Stimulated activated CD8-positive, alpha-beta memory T cell treated with anti-CD3 and anti-CD28 coated beads, Interleukin-7, amount 100 ng/mL, for 48 hours (primary cell): ENCODE measurements around the gene ZNF862.

Source experiments
- DNase-seq, 2 donors: peaks; one replicate each; pipeline ENCODE4 v3.0.0-alpha.2; 2020; ENCODE audit warnings: low read depth in 1 of 2; ENCODE audit errors: extremely low read depth in 1 of 2

The ZNF862 gene

DNA sequence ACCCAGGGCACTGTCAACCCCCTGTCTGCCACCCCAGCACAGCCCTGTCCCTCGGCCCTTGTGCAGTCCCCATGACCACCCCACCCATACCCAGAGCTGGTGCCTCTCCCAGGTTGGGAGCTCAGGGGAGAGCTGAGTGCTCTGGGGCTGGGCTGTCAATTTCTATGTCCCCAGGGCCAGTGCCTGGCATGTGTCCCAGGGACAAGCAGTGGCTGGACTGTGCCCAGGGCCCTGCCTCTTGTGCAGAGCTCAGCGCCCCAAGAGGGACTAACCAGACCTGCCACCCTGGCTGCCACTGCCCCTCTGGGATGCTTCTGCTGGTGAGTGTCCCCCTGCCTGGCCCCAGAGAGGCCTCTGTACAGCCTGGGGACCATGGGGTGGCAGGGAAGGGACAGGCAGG is 29.0 kb upstream of the ZNF862 start:
- DNase-seq: no peak

DNA sequence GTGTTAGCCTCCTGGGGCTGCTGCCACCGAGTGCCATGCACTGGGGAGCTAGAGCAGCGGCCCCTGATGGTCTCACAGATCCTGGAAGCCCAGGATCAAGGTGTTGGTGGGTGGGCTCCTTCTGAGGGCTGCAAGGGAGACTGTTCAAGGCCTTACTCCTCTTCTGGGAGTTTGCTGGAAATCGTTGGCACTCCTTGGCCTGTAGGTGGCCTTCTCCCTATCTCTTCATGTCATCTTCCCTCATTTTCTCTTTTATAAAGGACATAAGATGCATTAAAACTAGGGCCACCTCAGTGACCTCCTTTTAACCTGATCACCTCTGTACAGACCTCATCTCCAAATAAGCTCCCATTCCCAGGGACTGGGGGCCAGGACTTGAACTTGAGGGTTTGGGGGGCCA is 27.0 kb upstream of the ZNF862 start:
- no peak for DNase-seq

DNA sequence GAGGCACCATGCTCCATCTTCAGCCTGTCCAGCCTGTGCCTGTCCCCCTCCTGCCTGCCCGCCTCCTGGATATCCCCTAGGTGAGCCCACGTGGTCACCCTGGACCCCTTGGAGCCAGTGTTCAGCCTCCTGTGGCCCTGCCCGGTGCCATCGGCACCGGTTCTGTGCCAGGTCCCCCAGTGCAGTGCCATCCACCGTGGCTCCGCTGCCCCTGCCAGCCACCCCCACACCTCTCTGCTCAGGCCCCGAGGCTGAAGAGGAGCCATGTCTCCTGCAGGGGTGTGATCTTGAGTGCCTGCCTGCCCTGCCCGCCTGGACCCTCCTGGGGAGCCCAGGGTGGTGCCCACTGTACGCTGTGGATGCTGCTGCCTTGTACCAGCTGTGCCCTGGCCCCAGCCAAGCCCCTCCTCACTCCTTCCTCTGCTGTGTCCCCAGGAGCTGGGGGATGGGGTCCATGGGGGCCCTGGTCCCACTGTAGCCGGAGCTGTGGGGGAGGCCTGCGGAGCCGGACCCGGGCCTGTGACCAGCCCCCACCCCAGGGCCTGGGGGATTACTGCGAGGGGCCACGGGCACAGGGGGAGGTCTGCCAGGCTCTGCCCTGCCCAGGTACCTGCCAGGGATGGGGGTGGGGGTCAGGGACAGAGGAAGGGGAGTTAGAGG is 26.2 kb upstream of the ZNF862 start:
- DNase-seq: no peak

DNA sequence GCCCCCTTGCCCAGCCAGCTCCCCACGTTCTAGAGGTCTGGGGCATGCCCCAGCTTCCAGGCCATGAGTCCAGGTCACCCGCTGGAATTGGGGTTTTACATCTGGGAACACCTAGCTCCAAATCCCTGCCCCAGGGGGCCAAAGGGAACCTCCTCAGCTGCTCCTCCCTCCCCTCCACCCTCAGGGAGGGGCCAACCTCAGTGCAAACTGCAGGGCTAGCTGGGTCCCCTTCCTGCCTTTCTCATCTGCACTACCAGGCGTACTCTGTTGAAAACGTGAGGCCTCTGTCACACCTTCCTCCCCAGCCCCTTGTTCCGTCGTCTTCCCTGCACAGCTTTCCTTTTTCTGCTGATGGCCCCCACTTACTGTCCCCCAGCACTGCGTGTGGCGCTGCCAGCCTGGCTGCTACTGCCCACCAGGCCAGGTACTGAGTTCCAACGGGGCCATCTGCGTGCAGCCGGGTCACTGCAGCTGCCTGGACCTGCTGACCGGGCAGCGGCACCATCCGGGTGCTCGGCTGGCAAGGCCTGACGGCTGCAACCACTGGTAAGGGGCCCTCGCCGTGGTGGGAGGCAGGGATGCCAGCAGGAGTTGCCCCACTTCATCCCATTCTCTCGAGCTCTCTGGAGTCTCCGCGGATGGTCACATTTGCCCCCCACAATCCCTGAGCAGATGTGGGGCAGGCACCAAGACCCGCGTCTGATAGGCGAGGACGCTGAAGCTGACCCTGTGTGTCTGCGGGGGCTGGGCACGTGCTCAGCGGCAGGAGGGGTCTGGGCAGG is 24.7 kb upstream of the ZNF862 start:
- no peak for DNase-seq

DNA sequence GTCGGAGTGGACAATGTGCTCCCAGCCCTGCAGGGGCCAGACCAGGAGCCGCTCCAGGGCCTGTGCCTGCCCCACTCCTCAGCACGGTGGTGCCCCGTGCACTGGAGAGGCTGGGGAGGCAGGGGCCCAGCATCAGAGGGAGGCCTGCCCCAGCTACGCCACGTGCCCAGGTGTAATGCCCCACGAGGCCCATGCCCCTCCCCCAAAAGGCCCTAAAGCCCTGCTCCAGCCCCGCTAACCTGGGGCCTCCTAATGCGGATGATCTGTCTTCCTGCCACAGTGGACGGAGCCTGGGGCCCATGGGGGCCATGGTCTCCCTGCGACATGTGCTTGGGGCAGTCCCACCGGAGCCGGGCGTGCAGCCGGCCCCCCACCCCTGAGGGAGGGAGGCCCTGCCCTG is 23.7 kb upstream of the ZNF862 start:
- DNase-seq: no peak

DNA sequence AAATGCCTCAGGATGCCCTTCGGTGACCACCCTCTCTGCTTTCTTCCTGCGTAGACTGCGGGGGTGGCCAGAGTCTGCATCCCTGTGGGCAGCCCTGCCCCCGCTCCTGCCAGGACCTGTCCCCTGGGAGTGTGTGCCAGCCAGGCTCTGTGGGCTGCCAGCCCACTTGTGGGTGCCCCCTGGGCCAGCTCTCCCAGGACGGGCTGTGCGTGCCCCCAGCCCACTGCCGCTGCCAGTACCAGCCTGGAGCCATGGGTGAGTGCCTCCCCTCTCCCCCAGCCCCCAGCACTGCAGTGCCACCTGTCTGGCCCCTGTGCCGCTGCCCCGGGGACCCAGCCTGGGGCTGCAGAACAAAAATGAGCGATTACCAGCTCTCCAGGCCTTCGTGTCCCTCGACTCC is 23.1 kb upstream of the ZNF862 start:
- DNase-seq: no peak

DNA sequence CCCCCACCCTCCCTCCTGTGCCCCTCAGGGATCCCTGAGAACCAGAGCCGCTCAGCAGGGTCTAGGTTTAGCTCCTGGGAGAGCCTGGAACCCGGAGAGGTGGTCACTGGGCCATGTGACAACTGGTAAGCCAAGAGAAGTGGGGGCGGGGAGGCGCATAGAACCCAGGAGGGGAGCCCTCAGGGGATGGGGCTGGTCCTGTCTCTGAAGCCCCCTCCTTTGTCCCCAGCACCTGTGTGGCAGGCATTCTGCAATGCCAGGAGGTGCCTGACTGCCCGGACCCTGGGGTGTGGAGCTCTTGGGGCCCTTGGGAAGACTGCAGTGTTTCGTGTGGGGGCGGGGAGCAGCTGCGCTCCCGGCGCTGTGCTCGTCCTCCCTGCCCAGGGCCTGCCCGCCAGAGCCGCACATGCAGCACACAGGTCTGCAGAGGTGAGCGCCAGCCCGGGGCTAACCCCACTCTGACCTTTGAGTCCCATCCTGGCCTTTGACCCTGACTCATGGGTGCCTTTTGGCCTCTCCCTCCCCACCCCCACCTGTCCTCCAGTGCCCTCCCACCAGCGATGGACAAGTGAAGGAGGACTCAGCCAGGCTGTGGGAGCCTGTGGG is 22.4 kb upstream of the ZNF862 start:
- DNase-seq: no peak

DNA sequence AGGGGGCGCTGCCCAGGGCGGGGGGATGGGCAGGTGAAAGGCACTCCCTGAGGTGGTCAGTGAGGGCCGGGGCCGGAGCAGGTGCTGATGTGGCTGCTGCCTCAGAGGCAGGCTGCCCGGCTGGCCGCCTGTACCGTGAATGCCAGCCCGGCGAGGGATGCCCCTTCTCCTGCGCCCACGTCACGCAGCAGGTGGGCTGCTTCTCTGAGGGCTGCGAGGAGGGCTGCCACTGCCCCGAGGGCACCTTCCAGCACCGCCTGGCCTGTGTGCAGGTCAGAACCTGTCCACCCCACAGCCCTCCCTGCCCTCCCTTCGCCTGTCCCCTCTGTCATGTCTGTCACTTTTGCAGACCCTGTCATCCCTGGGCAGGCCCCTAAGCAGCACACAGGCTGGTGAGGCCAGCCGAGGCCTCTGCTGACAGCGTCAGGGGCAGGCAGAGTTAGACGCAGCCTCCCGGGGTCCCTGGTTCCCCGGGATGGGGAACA is 21.9 kb upstream of the ZNF862 start:
- no peak for DNase-seq

DNA sequence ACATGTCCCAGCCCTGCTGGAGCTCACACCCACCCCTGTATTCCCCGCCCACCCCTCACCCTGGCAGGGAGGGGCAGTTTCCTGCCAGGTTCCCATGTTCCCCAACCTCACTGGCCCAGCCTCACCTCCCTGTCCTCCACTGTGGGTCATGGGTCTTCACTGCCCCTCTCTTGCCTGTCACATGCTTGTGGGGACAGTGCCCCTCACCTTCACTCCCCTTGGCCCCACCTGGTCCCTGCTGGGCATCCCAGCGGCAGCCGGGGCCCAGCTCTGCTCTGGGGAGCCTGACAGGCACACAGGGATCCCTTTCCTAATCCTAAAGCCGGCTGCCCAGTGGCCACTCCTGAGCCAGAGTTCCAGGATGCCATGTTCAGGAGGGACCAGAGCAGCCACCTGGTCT is 21.4 kb upstream of the ZNF862 start:
- no peak for DNase-seq

DNA sequence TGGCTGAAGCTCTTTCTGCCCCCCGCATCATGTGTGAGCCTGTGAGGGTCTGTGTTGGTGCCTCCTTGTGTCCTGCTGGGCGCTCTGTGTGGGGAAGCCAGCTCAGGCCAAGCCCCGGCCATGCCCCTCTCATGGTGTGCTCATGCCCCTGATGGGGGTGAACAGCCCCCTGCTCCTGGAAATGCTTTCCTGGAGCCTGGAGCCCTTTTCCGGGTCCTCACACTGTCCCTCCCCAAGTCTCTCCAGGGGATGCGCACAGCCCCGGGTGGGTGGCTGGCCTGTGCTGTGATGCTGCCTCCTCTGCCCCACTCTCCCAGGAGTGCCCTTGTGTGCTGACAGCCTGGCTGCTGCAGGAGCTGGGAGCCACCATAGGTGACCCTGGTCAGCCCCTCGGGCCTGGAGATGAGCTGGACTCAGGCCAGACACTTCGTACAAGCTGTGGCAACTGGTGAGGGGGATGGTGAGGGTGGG is 20.8 kb upstream of the ZNF862 start:
- no peak for DNase-seq

DNA sequence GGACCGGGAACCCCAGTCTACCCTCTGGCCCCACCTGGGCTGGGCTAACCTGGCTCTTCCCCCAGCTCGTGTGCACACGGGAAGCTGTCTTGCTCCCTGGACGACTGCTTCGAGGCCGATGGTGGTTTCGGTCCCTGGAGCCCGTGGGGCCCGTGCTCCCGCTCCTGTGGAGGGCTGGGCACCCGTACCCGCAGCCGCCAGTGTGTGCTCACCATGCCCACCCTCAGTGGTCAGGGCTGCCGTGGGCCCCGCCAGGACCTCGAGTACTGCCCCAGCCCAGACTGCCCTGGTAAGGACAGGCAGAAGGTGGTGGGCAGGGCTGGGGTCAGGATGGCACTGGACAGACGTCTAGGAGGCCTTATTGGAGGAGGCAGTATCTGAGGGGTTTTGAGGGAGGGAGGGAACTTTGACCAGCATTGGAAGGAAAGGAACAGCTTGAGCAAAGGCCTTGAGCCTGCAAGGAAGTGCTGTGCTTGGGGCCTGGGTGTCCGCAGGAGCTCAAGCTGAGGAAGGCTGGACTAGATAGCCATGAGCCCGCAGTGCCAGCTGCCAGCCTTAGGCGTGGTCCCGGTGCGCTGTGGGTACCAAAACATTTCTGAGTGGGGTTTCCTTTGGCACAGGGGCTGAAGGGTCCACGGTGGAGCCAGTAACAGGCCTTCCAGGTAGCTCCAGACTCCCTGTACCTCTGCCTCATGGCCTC is 20.2 kb upstream of the ZNF862 start:
- no peak for DNase-seq

DNA sequence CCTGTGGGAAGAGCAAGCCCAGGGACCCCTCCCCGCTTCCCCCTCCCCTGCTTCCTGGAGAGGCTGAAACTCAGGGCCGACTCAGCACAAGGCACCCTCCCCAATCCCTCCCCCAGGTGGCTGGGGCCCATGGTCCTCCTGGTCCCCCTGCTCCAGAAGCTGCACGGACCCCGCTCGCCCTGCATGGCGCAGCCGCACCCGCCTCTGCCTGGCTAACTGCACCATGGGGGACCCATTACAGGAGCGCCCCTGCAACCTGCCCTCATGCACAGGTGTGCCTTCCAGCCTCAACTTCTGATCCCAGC is 19.7 kb upstream of the ZNF862 start:
- DNase-seq: no peak

DNA sequence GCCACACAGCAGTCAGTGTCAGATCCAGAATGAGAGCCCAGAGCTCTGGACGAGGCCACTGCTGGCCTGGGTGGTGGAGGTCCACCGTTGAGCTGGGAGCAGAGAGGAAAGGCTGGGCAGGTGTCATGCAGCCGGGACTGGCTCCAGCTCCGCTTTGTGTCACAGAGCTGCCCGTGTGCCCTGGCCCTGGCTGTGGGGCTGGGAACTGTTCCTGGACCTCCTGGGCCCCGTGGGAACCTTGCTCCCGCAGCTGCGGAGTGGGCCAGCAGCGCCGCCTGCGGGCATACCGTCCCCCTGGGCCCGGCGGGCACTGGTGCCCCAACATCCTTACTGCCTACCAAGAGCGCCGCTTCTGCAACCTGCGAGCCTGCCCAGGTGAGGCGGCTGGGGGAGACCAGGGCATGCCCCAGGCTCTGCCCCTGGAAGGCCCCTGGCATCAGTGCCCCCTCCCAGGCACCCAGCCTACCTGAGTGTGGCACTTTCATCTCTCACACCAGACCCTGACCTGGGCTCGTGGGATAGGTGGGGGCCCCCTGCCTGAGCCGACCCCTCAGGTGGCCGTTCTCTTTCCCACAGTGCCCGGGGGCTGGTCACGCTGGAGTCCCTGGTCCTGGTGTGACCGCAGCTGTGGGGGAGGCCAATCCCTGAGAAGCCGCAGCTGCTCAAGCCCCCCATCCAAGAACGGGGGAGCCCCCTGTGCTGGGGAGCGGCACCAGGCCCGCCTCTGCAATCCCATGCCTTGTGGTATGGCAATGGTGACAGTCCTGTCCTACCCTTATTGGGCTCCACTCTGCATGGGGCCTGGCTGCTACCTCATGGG is 18.8 kb upstream of the ZNF862 start:
- no peak for DNase-seq

DNA sequence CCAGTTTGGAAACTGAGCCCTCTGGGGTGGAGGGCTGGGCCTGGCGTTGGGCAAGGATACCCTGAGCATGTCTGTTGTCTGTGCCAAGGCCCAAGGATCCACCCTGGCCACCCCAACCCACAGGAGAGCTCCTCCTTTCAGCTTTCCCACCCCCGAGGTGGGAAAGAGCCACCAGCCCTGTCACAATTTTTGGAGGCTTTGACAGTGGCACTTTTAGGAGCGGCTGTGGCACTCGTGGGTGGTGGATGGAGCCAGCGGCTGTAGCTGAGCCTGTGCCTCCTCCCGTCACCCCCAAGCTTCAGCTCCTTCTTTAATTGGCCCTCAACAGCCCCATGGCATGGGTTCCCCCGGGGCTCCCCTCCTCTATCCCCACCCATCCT is 18.2 kb upstream of the ZNF862 start:
- DNase-seq: no peak

DNA sequence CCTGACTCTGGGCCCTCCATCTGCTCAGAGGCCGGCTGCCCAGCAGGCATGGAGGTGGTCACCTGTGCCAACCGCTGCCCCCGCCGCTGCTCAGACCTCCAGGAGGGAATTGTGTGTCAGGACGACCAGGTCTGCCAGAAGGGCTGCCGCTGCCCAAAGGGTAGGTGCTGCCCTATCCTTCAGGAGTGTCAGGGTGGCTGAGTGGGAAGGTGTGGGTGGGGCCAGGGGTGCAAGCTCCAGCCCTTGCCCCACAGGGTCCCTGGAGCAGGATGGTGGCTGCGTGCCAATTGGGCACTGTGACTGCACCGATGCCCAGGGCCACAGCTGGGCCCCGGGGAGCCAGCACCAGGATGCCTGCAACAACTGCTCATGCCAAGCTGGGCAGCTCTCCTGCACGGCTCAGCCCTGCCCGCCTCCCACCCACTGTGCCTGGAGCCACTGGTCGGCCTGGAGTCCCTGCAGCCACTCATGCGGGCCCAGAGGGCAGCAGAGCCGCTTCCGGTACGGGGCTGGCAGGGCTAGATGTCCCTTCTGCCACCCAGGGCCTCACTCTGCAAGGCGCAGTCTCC is 17.5 kb upstream of the ZNF862 start:
- DNase-seq: no peak

DNA sequence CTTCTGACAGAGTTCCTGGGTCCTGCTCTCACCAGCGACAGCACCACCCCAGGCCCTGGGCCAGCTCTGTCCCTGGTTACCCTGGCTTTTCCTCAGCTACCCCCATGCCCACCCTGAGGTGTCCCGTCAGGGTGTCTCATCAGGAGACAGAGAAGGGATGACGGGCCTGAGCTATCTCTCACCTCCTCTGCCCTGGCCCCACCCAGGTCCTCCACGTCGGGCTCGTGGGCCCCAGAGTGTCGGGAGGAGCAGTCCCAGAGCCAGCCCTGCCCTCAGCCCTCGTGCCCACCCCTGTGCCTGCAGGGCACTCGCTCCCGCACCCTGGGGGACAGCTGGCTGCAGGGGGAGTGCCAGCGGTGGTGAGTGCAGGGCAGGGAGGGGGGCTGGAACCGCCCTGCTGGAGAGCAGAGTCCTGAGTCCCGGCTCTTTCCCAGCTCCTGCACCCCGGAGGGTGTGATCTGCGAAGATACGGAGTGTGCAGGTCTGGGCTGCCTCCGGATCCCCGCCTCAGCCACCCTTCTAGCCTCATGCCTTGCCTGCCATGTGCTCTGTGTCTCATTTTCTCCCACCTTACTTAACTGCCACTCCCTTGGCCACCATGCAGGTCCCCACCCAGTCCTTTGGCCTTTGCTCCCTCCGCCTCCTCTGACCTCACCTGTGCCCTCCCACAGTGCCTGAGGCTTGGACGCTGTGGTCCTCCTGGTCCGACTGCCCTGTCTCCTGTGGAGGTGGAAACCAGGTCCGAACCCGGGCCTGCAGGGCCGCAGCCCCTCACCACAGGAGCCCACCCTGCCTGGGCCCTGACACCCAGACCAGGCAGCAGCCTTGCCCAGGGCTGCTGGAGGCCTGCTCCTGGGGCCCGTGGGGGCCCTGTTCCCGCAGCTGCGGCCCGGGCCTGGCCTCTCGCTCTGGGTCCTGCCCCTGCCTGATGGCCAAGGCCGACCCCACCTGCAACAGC is 16.7 kb upstream of the ZNF862 start:
- no peak for DNase-seq

DNA sequence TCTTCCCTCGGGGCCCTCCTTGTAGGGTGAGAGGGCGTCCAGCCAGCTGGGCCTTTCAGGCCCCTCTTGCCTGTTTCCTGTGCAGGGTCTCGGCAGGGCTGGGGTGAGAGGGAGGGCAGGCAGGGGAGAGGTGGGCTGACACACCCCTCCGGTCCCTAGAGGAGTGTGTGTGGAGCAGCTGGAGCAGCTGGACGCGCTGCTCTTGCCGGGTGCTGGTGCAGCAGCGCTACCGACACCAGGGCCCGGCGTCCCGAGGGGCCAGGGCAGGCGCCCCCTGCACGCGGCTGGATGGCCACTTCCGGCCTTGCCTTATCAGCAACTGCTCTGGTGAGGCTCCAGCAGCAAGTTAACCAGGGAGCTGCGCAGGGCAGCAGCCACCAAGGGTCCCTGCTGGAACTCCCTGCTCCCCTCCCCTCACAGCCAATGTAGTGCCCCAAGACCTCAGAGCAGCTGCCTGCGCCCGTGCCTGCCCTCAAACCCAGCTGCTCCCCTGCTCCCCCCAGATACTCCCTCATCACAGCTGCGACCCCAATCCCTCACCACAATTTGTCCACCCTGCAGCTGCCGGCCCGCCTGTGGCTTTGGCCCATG is 15.7 kb upstream of the ZNF862 start:
- no peak for DNase-seq

DNA sequence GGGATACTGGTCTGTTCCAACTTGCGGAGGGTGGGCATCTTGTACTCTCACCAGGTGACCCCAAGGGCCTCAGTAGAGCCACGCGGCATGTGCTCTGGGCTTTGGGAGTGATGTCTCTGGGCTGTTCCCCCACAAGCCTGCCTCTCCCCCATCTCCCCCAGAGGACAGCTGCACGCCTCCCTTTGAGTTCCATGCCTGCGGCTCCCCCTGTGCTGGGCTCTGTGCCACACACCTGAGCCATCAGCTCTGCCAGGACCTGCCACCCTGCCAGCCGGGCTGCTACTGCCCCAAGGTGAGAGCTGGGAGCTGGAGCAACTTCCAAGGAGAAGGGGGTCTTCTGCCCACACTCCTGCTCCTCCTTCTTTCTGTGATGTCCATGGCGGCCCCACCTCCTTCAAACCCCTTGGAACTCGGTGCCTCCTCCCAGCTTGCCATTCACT is 15.0 kb upstream of the ZNF862 start:
- no peak for DNase-seq

DNA sequence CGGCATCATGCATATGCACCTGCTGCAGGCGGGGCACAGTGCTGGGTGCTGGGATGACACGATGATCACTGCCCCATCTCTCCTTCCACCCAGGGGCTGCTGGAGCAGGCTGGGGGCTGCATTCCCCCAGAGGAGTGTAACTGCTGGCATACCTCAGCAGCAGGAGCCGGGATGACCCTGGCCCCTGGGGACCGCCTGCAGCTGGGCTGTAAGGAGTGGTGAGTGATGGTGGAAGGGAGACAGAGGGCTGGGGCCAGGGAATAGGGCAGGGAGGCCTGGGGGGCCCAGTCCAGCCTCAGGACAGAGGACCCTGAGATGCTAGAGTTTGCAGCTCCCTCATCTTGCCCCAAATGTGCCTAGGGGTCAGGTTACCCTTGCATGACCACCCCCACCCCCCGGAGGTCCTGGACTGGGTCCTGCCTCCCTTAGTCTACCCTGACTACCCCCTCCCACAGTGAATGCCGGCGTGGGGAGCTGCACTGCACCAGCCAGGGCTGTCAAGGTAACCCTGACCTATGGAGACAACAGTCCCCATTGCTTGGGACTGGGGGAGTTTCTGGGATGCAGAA is 14.5 kb upstream of the ZNF862 start:
- no peak for DNase-seq
